SH-SY5Y (cell line): ENCODE results near the gene FTCD.

Experiments used
- GATA2 ChIP-seq: IDR thresholded peaks from 2 replicates; pipeline ENCODE4 v1.6.1; 2011; ENCODE audit warnings: mild to moderate bottlenecking, low read depth, low read length
- GATA3 ChIP-seq: IDR thresholded peaks from 2 replicates; pipeline ENCODE4 v1.6.1; 2011; ENCODE audit warnings: low read depth, mild to moderate bottlenecking, low read length, moderate library complexity

DNA sequence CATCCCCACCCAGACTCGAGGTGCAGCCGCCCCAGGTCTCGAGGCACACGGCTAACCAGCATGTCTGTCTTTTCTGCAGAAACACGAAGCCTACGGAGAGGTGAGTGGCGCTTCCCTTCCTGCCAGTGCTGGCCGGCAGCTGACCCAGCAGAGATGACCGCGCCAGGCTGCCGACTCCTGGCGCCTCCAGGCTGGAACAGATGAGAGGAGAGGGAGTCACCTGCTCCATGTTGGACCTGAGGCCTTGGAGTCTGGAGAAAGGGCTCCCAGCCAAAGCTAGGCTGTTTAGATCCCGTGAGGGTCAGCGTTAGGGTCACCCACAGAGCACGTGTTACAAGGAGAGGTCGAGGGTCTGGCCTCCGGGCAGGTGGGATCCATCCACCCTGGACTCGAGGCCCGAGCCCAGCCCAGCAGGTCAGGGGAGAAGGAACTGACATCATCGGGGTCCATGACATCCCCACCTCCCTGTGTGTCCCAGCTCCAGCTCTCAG is 42.6 kb downstream of the FTCD start:
- TF ChIP-seq GATA2 (no peak), GATA3 (no peak)
